ENCODE data around the gene PLA2G3. TPM values are rescaled to one million over a fixed set of nuclear protein-coding genes. Genes with fewer than 3 reads are reported as not detected.

PLA2G3 gene
- total RNA-seq, 3 donors from 2014 or later = 0.22 TPM; not detected in 2

GRCh38 chr22:31144223-31144622 is 3.9 kb upstream of the PLA2G3 start:
- DNase-seq (no peak), ATAC-seq (peak; percentile 73)
- intact Hi-C loops (cut with DNase I, micrococcal nuclease) = loop anchor here in 1 of 2 donors (10.0 kb wide), 1 partner anchor 189 kb away; no protein-coding TSS in a partner anchor

GRCh38 chr22:31143537-31143936 is 3.2 kb upstream of the PLA2G3 start:
- DNase-seq = no peak
- intact Hi-C loops (cut with DNase I, micrococcal nuclease) = loop anchor here in 1 of 2 donors (10.0 kb wide), 1 partner anchor 189 kb away; no protein-coding TSS in a partner anchor
- no peaks in the 10 kb centered on the region for H3K36me3 ChIP-seq (ENCODE audit: low read depth)

More at GRCh38 chr22:31144223-31144622, 3.9 kb upstream of the PLA2G3 start:
- TF ChIP-seq CTCF (IDR thresholded peaks at IDR 0.05) = no peak
- Histone ChIP-seq H3K9me3 (peaks cover 5% of the 10 kb centered on the region), H3K4me3 (no peak overlapping the region), H3K36me3 (ENCODE audit: low read depth) (no peaks in the 10 kb centered on the region), H3K4me1 (ENCODE audit: low read depth) (peaks cover 4% of the 10 kb centered on the region)

DNA sequence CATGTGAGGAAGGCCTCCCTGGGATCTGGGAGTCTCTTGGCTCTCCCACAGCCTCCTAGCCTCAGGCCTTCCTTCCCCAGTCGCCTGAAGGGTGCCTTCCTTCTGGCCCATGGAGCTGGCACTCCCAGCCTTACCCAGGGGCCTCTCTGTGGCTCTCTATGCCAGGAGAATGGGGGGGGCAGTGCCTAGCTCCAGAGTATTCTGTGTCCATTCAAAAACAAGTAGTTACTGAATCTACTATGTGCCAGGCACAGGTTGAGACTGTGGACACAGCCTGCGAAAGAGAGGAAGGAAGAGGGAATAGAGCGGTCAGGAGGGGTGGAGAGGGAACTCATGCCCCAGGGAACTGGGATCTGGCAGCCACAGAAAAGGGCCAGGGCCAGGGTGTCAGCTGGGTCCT is 2.7 kb upstream of the PLA2G3 start:
- intact Hi-C loops (cut with DNase I, micrococcal nuclease) = loop anchor here in 1 of 2 donors (10.0 kb wide), 1 partner anchor 188 kb away; no protein-coding TSS in a partner anchor
- no peaks in the 10 kb centered on the region for H3K4me1 ChIP-seq (ENCODE audit: low read depth)
- no peak overlapping the region for H3K4me3 ChIP-seq
- TF ChIP-seq CTCF (IDR thresholded peaks at IDR 0.05) = no peak
- H3K9me3 ChIP-seq = peaks cover 5% of the 10 kb centered on the region
- ATAC-seq = no peak
- H3K36me3 ChIP-seq (ENCODE audit: low read depth) = no peaks in the 10 kb centered on the region
- DNase-seq = no peak

More at GRCh38 chr22:31143537-31143936, 3.2 kb upstream of the PLA2G3 start:
- Histone ChIP-seq H3K4me3 (no peak overlapping the region), H3K4me1 (ENCODE audit: low read depth) (no peaks in the 10 kb centered on the region), H3K9me3 (peaks cover 5% of the 10 kb centered on the region)
- no peak for TF ChIP-seq CTCF (IDR thresholded peaks at IDR 0.05)
- ATAC-seq = no peak

DNA sequence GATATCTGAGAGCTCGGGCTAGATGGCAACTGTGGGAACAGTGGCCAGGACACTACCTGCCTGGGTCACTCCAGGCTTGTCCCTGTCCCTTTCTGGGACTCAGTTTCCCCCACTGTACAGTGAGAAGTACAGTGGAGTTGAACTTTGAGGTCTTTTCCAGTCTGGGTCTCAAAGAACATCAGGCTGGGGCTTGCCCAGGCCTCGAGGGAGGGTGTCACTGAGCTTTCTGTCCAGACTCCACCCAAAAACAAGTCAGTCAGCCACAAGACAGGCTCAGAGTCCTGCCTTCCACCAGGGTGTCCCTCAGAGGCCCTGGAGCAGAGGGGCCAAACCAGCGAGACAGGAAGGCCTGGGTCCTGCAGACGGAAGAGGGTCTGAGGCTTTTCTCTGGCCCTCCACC is 2.0 kb upstream of the PLA2G3 start:
- intact Hi-C loops (cut with DNase I, micrococcal nuclease) = loop anchor here in 1 of 2 donors (10.0 kb wide), 1 partner anchor 187 kb away; no protein-coding TSS in a partner anchor
- Histone ChIP-seq H3K4me1 (ENCODE audit: low read depth) (no peaks in the 10 kb centered on the region), H3K36me3 (ENCODE audit: low read depth) (no peaks in the 10 kb centered on the region), H3K4me3 (no peak overlapping the region), H3K9me3 (peaks cover 2% of the 10 kb centered on the region)
- no peak for ATAC-seq
- no peak for DNase-seq
- TF ChIP-seq CTCF (IDR thresholded peaks at IDR 0.05) = no peak

DNA sequence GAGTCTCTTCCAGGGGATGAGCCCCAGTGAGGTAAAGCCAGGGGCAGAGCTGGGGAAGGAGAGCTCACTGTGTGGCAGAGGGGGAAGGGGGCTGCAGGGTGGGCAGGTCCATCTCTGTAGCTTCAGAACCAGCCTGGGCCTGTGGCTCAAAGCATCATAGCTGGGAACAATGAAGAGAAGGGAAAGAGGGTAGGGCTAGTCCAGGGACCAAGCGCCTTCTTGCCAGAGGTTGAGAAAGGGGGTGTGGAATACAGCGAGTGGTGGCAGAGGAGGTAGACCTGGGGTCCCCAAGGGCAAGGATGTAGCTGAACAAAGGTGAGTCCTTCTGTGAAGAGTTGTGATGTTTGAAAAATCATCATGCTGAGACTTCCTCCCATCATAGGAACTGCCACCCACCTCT is 1.2 kb upstream of the PLA2G3 start:
- no peaks in the 10 kb centered on the region for H3K9me3 ChIP-seq
- ATAC-seq = no peak
- no peaks in the 10 kb centered on the region for H3K36me3 ChIP-seq (ENCODE audit: low read depth)
- no peak for TF ChIP-seq CTCF (IDR thresholded peaks at IDR 0.05)
- no peak overlapping the region for H3K4me3 ChIP-seq
- DNase-seq = no peak
- intact Hi-C loops (cut with DNase I, micrococcal nuclease) = loop anchor here in 1 of 2 donors (10.0 kb wide), 1 partner anchor 187 kb away; no protein-coding TSS in a partner anchor
- H3K4me1 ChIP-seq (ENCODE audit: low read depth) = no peaks in the 10 kb centered on the region
